Measurements from ENCODE around the gene DRD2. TPM values are rescaled to one million over a fixed set of nuclear protein-coding genes. Genes with fewer than 3 reads are reported as not detected.

DRD2 gene
- total and polyA plus RNA-seq, 4 donors: not detected

DNA sequence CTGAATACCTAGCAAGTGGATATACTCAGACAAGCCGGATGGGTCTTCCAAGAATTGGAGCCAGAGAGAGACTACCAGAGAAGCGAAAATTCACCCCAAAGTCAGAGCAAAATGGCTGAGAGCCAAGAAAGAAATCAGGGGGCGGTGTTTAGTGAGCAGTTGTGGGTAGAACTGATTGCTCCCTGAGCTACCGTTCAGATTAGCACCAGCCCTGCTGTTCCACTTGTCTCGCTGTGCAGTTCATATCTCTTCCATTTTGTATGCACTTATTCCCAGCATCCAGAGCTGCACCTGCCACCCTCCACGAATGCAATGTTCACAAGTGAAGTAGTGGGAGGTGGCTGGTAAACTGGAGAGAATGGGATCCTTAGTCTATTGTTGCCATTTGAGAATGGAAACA is 25.5 kb downstream of the DRD2 start:
- H3K36me3 ChIP-seq (ENCODE audit: control insufficient read depth in 4 of 4, insufficient read depth in 3 of 4, low read depth in 1 of 4, low read length in 3 of 4): no peaks in the 10 kb centered on the region
- peaks cover 0 to 3% (median 0%) of the 10 kb centered on the region in 4 donors for H3K27me3 ChIP-seq (ENCODE audit: control insufficient read depth in 4 of 4, insufficient read depth in 4 of 4, low read length in 3 of 4)
- H3K4me3 ChIP-seq (ENCODE audit: low read depth in 1 of 3, low read length in 3 of 3): no peak overlapping the region
- H3K27ac ChIP-seq (ENCODE audit: low read depth in 1 of 2, low read length in 2 of 2): no peak overlapping the region
- H3K9ac ChIP-seq (ENCODE audit: low read depth in 1 of 2, low read length in 2 of 2): no peak overlapping the region
- no peaks in the 10 kb centered on the region for H3K4me1 ChIP-seq (ENCODE audit: control insufficient read depth in 4 of 4, insufficient read depth in 4 of 4, low read length in 3 of 4)
- no peaks in the 10 kb centered on the region for H3K9me3 ChIP-seq (ENCODE audit: control insufficient read depth in 4 of 4, low read length in 3 of 4)
- no peak for DNase-seq (ENCODE audit: low spot score)
- TF ChIP-seq RXRA (IDR thresholded peaks at IDR 0.05) (no peak), HNF4A (conservative IDR thresholded peaks at IDR 0.05) (no peak), EGR1 (IDR thresholded peaks at IDR 0.05; ENCODE audit: low read depth in 2 of 2) (no peak), TAF1 (conservative IDR thresholded peaks at IDR 0.05) (no peak), YY1 (IDR thresholded peaks at IDR 0.05) (no peak), FOXA1 (IDR thresholded peaks at IDR 0.05) (no peak), JUND (IDR thresholded peaks at IDR 0.05) (no peak), FOXA2 (IDR thresholded peaks at IDR 0.05) (no peak)
- TF ChIP-seq, protein P1, sequence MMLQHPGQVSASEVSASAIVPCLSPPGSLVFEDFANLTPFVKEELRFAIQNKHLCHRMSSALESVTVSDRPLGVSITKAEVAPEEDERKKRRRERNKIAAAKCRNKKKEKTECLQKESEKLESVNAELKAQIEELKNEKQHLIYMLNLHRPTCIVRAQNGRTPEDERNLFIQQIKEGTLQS (IDR thresholded peaks at IDR 0.05): no peak
- TF ChIP-seq, protein P2, sequence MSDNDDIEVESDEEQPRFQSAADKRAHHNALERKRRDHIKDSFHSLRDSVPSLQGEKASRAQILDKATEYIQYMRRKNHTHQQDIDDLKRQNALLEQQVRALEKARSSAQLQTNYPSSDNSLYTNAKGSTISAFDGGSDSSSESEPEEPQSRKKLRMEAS (IDR thresholded peaks at IDR 0.05): no peak
- TF ChIP-seq, protein P3, sequence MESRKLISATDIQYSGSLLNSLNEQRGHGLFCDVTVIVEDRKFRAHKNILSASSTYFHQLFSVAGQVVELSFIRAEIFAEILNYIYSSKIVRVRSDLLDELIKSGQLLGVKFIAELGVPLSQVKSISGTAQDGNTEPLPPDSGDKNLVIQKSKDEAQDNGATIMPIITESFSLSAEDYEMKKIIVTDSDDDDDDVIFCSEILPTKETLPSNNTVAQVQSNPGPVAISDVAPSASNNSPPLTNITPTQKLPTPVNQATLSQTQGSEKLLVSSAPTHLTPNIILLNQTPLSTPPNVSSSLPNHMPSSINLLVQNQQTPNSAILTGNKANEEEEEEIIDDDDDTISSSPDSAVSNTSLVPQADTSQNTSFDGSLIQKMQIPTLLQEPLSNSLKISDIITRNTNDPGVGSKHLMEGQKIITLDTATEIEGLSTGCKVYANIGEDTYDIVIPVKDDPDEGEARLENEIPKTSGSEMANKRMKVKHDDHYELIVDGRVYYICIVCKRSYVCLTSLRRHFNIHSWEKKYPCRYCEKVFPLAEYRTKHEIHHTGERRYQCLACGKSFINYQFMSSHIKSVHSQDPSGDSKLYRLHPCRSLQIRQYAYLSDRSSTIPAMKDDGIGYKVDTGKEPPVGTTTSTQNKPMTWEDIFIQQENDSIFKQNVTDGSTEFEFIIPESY (IDR thresholded peaks at IDR 0.05): no peak
- 75% methylated on average over 6 of the region's 6 CpGs for WGBS

DNA sequence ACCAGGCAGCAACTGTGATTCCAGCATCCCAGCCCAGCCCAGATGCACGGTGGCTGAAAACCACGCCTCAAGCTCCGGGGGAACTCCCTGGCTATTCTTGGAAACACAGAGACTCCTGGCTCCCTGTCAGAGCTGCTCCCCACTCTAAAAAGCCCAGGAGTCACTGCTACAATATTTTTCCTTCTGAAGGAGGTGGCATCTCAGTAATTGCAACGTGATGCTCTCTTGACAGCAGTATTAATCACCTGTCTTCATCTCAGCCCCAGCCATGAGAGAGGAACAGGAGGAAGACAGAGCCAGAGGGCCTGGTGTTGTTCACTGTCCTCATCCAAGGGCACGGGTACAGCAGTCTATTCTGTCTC is 26.9 kb downstream of the DRD2 start:
- Histone ChIP-seq H3K27ac (ENCODE audit: low read depth in 1 of 2, low read length in 2 of 2) (no peak overlapping the region), H3K9ac (ENCODE audit: low read depth in 1 of 2, low read length in 2 of 2) (no peak overlapping the region), H3K4me3 (ENCODE audit: low read depth in 1 of 3, low read length in 3 of 3) (no peak overlapping the region), H3K4me1 (ENCODE audit: control insufficient read depth in 4 of 4, insufficient read depth in 4 of 4, low read length in 3 of 4) (no peaks in the 10 kb centered on the region), H3K27me3 (ENCODE audit: control insufficient read depth in 4 of 4, insufficient read depth in 4 of 4, low read length in 3 of 4) (peaks cover 0 to 3% (median 0%) of the 10 kb centered on the region in 4 donors), H3K9me3 (ENCODE audit: control insufficient read depth in 4 of 4, low read length in 3 of 4) (no peaks in the 10 kb centered on the region), H3K36me3 (ENCODE audit: control insufficient read depth in 4 of 4, insufficient read depth in 3 of 4, low read depth in 1 of 4, low read length in 3 of 4) (no peaks in the 10 kb centered on the region)
- TF ChIP-seq FOXA1 (IDR thresholded peaks at IDR 0.05) (no peak), JUND (IDR thresholded peaks at IDR 0.05) (no peak), HNF4G (IDR thresholded peaks at IDR 0.05) (no peak)
- TF ChIP-seq, protein P1 (IDR thresholded peaks at IDR 0.05): no peak
- TF ChIP-seq, protein P4, sequence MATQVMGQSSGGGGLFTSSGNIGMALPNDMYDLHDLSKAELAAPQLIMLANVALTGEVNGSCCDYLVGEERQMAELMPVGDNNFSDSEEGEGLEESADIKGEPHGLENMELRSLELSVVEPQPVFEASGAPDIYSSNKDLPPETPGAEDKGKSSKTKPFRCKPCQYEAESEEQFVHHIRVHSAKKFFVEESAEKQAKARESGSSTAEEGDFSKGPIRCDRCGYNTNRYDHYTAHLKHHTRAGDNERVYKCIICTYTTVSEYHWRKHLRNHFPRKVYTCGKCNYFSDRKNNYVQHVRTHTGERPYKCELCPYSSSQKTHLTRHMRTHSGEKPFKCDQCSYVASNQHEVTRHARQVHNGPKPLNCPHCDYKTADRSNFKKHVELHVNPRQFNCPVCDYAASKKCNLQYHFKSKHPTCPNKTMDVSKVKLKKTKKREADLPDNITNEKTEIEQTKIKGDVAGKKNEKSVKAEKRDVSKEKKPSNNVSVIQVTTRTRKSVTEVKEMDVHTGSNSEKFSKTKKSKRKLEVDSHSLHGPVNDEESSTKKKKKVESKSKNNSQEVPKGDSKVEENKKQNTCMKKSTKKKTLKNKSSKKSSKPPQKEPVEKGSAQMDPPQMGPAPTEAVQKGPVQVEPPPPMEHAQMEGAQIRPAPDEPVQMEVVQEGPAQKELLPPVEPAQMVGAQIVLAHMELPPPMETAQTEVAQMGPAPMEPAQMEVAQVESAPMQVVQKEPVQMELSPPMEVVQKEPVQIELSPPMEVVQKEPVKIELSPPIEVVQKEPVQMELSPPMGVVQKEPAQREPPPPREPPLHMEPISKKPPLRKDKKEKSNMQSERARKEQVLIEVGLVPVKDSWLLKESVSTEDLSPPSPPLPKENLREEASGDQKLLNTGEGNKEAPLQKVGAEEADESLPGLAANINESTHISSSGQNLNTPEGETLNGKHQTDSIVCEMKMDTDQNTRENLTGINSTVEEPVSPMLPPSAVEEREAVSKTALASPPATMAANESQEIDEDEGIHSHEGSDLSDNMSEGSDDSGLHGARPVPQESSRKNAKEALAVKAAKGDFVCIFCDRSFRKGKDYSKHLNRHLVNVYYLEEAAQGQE (IDR thresholded peaks at IDR 0.05): no peak
- WGBS: 56% methylated on average over 5 of the region's 5 CpGs
- DNase-seq (ENCODE audit: low spot score): no peak
